ENCODE data around the gene CLEC16A.

CLEC16A gene

DNA sequence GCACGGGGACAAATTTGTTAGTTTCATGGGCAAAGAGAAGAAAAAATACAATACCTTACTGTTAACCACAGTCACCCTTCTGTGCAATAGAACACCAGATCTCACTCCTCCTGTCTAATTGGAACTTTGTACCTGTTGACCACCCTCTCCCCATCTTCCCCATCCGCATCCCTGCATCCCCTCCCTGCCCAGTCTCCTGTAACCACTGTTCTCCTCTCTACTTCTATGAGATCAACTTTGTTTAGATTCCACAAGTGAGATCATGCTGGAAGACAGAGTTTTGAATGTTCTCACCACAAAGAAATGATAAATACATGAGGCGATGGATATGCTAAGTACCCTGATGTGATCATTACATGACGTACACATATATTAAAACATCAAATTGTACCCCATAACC lies 47.7 kb downstream of the CLEC16A start:
- no peak for DNase-seq

DNA sequence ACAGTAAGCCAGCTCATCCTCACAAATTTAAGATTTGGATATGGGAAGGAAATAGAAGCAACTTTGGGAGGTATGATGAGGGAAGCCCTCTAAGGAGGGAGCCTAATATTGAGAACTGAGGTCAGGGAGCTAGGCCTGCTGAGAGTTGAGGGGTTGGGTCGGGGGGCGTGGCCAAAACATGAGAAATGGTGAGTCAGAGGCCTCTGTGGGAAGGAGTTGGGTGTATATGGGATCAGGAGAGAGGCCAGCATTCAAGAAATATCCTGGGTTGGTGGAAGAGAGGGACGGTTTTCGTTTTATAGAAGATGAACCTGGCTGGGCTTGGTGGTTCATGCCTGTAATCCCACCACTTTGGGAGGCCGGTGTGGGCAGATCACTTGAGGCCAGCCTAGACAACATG lies 48.4 kb downstream of the CLEC16A start:
- no peak for DNase-seq

- DNase-seq, result no peak
These were observed 49.3 kb downstream of the CLEC16A start for GRCh38 chr16:10993649-10994048.

GRCh38 chr16:10994571-10994970 lies 50.2 kb downstream of the CLEC16A start:
- DNase-seq, result no peak

GRCh38 chr16:10995565-10995964 lies 51.2 kb downstream of the CLEC16A start:
- DNase-seq, result no peak

DNA sequence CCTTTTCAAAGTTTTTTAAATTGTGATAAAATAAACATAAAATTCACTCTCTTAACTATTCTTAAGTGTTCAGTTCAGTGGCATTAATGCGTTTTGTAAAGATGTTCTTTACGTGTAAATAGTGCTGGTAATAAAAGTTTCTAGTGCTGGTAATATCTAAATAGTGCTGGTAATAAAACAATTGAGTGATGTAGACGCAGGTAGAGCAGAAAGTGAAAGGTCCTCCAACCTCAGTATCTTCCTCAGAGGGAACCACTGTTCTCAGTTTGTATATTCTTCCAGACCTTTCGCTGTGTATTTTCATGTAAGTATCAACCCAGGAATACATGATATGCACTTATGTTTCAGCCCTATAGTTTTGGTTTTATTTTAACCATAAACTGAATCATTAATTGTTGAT lies 53.1 kb downstream of the CLEC16A start:
- no peak for DNase-seq

DNA sequence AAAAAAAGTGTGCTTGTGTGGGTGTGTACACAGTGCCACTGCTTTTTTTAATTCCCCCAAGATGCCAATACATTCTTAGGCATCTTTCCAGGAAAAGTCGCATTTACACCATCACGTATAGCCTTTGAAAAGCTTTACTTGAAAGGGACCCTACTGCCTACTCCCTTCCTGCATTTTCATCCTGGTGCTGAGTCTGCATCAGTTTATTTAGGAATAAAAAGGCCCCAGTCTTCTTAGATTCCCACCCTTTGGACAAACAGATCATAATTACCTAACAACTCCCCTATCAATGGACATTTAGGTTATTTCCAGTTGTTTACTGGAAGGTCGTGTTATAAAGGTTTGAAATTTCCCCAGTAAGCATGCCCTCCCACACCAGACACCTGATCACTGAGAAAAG lies 54.9 kb downstream of the CLEC16A start:
- DNase-seq, result no peak

- DNase-seq, result no peak
These were observed 57.2 kb downstream of the CLEC16A start for GRCh38 chr16:11001611-11002010.

- no peak for DNase-seq
These were observed 58.8 kb downstream of the CLEC16A start for GRCh38 chr16:11003141-11003540.

- no peak for DNase-seq
These were observed 60.0 kb downstream of the CLEC16A start for GRCh38 chr16:11004351-11004750.

- DNase-seq, result no peak
These were observed 60.7 kb downstream of the CLEC16A start for GRCh38 chr16:11004973-11005610.

DNA sequence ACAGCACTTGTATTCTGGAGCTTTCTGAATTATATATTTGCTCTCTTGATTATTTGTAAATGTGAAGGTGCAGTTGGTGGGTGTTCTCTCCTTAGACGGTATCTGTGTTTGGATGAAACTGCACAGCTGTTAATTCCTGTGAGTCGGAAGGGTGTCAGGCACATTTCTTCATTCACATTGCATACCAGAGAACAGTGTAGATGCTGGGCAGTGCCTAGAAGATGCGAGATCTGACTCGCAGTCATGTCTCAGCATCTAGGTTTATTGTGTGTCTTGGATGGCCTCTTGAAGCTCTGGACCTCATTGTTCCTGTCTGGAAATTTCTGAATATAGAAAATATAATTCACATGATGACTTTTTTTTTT lies 61.2 kb downstream of the CLEC16A start:
- no peak for DNase-seq

DNA sequence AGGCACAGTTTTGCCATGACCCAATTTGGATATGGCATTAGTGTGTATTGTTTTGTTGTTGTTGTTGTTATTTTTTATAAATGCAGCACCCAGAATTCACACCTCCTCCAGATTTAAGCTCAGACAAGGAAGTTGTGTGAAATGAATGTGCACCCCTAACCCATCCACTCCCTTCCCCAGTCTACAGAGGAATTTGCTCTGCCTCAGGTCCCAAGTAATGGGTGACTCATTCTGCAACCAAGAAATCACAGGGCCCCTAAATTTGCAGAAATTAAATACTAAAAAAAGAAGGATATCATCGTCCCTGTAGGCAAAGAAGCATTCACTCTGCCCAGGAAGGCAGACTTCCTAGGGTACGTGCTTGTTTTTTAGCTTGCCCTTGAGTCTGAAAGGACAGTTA lies 62.3 kb downstream of the CLEC16A start:
- no peak for DNase-seq

- DNase-seq, result no peak
These were observed 63.4 kb downstream of the CLEC16A start for GRCh38 chr16:11007714-11008280.

- no peak for DNase-seq
These were observed 64.8 kb downstream of the CLEC16A start for GRCh38 chr16:11009027-11009755.

- DNase-seq, result no peak
These were observed 66.3 kb downstream of the CLEC16A start for GRCh38 chr16:11010575-11011221.

DNA sequence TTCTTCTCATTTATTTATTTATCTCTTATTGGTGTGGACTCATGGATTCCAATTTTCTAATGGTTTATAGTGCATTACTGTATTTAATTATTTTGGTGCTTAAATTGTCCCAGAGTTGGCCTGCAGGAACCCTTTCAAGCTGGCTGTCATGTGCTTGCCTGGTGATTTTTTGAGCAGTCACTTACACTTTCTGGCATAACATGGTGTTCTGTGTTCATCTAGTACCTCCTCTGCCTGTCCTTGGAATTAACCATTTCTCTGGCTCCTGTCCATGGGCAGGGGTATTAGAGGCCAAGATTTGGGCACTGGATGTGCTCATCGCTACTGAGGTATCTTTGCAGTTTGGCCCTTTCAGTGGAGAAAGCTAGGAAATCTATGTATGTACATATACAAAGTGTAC lies 67.0 kb downstream of the CLEC16A start:
- no peak for DNase-seq

GRCh38 chr16:11012841-11013240 lies 68.5 kb downstream of the CLEC16A start:
- no peak for DNase-seq

- no peak for DNase-seq
These were observed 69.8 kb downstream of the CLEC16A start for GRCh38 chr16:11014136-11014535.

- DNase-seq, result no peak
These were observed 70.7 kb downstream of the CLEC16A start for GRCh38 chr16:11015076-11015475.

DNA sequence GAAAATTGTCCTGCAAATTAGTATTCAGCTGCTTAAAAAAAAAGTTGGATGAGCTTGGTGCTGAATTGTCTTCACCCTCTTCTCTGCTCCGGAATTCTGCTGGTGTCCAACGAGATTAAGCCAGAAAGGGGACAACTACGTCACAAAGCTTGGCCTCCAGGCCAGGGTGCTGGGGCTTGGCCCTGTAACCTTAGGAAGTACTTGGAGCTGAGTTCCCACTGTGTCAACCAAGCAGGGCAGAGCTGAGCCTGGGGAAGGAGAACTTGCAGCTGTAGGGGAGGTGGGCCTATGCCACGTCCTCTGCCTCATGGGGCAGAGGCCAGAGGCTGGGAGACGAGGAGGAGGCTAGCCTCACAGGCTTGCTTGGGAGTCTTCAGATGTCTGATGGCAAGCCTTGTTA lies 71.2 kb downstream of the CLEC16A start:
- DNase-seq, result no peak

- DNase-seq, result no peak
These were observed 72.2 kb downstream of the CLEC16A start for GRCh38 chr16:11016524-11016988.

GRCh38 chr16:11016993-11017392 lies 72.6 kb downstream of the CLEC16A start:
- no peak for DNase-seq

DNA sequence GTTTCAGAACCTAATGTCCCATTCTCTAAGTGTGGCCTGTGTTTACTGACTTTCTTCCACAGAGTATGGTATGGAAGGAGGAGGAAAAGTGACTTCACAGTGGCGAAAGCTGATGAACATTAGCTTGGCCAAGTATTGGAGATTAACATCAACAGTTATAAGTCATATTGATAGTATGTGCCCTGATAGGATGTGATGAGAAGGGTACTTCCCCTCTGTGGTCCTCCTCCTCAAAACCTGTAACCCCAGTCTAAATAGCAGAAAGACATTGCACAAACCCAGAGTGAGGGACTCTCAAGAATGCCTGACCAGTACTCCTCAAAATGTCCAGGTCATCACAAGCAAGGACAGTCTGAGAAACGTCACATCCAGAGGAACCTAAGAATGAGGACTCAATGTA lies 73.1 kb downstream of the CLEC16A start:
- DNase-seq, result no peak

Measured in cortex of kidney (tissue), 1 donor.